Kidney capillary endothelial cell (primary cell): Measurements from ENCODE around the gene CFAP65.

Source experiments
- DNase-seq: peaks from one replicate; pipeline ENCODE4 v3.0.0-alpha.2; 2018; ENCODE audit warnings: low spot score

The CFAP65 gene

DNA sequence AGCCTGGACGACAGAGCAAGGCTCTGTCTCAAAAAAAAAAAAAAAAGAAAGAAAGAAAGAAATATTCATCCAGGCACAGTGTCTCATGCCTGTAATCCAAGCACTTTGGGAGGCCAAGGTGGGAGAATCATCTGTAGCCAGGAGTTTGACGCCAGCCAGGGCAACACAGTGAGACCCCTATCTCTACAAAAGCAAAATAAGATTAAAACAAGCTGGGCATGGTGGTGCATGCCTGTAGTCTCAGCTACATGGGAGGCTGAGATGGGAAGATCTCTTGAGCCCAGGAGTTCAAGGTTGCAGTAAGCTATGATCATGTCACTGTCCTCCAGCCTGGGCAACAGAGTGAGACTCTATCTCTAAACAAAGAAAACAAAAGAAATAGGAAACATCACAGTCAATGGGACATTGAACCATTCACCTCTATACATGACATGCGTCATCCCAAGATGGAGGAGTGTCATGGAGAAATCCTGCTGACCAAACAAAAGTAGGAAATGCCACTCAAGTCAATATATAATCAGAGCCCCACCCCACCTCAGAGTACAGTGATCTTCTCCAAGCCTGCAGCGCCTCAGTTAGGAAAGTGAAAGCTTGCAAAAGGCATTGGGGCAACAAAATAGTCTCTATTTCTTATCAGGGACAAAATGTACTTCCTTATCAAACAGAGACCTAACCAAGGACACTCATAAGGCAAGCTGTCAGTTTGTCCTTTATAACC, 66.1 kb downstream of the CFAP65 start:
- DNase-seq = no peak

GRCh38 chr2:218970894-218971293, 70.4 kb downstream of the CFAP65 start:
- DNase-seq = no peak

- DNase-seq = peak; percentile 29
These were observed 77.1 kb downstream of the CFAP65 start for GRCh38 chr2:218964041-218964771.

DNA sequence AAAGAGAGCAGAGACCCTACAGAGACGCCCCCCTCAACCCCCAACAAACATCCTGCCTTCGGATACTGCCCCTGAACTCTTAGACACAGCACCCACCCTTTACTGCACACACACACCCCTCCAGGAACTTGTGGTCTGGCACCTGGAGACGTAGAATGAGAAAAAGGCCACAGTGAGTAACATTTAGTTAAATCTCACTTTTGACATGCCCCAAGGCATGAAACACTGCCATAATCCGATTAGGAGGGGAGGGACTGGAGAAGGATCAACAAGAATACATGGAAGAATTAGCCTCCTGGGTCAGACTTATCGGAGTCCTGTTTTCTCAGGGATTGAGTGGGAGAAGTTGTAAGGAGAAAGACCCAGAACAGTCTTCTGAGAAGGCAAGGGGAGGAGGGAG, 77.7 kb downstream of the CFAP65 start:
- no peak for DNase-seq

- no peak for DNase-seq
These were observed 78.3 kb downstream of the CFAP65 start for GRCh38 chr2:218962859-218963492.

- DNase-seq = no peak
These were observed 79.4 kb downstream of the CFAP65 start for GRCh38 chr2:218961651-218962570.

DNA sequence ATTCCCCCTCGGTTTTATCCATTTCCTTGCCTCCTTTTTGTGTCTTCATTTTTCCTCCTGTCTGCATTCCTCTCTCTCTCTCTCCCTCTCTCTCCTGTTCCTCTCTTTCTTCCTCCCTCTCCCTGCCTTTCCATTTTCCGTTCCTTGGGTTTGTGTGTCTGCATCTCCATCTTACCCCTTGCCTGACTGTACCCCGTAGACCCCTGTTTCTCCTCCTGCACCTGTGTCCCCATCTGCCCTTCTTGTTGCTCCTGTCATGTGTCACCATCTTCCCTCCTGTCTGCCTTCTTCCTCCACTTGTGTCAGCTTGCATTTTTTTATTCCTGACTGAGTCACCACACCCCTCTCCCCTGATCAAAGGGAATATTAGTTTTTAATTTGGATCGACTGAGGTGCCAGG, 80.1 kb downstream of the CFAP65 start:
- DNase-seq = no peak

- no peak for DNase-seq
These were observed 80.8 kb downstream of the CFAP65 start for GRCh38 chr2:218960309-218961165.

GRCh38 chr2:218959761-218960308, 81.5 kb downstream of the CFAP65 start:
- no peak for DNase-seq

DNA sequence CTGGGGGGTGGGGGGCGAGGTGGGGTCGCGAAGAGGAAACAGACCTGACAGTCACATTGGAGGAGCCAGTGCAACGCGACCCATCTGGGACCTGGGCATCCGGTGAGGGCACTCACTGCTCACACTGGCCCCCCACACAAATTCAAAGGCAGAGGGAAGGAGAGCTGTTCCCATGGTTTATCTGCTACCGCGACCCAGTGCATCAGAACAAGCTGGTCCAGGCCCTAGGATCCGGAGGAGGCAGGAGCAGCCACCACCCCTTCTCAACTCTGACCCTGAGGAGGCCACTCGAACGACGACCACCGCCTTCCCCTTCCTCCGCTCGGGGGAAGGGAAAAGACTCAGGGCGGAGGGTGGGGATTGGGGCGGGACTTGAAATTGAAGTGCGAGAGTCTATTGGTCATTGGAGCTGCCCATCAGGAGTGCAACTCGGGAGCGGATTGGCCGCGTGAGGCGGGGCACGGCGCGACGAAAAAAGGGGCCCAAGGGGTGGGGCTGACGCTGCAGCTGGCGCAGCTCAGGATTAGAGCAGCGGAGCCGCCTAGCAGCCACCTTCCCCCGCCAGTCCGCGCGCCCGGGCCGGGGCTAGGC, 82.1 kb downstream of the CFAP65 start, which contains the start of gene CDK5R2:
Gene CDK5R2 (plus strand): TSS at position 526 of the 591 bp plus-strand sequence. CDS start 155 bp downstream, outside the sequence.
- peak; percentile 32 for DNase-seq

GRCh38 chr2:218958276-218958675, 83.0 kb downstream of the CFAP65 start:
- DNase-seq = no peak

DNA sequence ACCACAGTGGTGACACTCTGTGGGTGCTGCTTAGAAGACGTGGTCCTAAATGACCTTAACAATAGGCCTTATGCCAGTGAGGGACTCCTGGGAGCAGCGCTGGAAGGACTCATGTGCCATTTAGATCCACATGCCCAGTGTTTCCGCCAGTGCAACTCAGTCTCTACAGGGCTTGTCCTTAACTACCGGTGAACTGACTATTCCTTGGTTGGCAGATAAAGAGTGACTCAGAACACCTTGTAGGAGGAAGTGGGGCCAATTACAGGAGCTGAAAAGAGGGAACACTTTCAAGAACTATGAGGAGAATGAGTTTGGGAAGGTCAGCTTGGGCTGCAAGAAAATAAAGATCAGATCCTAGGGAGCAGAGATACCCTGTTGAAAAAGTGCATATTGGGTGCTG, 83.6 kb downstream of the CFAP65 start:
- DNase-seq = no peak

DNA sequence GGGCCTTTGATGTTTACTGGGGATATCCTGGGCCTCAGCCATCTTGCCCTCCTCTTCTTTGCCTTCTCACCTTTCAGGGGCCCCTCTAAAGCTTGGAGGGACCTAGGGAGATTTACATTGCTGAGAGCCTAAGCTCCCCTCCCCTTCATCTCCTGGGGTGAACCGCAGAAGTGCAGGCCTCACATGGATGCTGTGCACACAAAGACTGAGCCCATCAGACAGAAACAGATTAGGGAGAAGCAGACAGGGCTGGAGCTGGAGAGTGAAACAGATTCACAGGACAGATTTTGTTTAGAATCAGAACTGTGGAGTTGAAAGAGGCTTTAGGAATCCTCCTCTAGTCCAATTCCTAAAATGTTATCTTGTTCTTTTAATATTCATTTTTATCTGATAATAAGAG, 85.3 kb downstream of the CFAP65 start:
- no peak for DNase-seq

GRCh38 chr2:218954541-218955300, 86.6 kb downstream of the CFAP65 start:
- DNase-seq = no peak

DNA sequence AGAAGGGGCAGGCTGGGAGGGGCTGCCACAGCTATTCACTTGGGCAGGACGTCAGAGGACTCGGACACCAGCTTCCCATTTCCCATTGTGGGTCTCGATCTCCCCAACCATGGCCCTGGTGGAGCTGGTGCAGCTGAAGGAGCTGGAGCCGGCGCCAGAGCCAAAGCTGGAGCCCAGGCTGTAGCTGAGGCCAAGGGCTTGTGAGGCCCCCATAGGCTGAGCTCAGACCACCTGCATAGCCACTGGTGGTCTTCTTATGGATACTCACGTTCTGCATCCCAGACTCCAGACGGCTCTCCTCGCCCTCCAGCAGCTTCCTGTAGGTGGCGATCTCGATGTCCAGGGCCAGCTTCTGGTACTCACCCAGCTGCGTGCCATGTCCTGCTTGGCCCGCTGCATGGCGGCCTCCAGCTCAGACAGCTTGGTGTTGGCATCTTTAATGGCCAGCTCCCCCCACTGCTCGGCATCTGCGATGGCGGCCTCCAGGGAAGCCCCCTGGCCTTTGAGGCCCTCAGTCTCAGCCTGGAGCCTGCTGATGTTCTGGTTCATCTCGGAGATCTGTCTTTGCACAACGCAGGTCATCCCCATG, 87.9 kb downstream of the CFAP65 start:
- DNase-seq = no peak
